ENCODE measurements around the gene BACH2. TPM values are rescaled to one million over a fixed set of nuclear protein-coding genes. Genes with fewer than 3 reads are reported as not detected.
"Not testable (repeated sequence)": the region's sequence is repeated elsewhere in the genome, so short reads cannot be mapped to it uniquely, and the experiment has no call there.

Gene BACH2
- total RNA-seq, 1 donor = 0.27 TPM

GRCh38 chr6:90136176-90136575 is 160.5 kb downstream of the BACH2 start:
- TF ChIP-seq CTCF (IDR thresholded peaks at IDR 0.05; ENCODE audit: insufficient read depth, low read length) = no peak
- no peak overlapping the region for H3K4me3 ChIP-seq (ENCODE audit: low read depth, low read length)

GRCh38 chr6:90135667-90136066 is 161.0 kb downstream of the BACH2 start:
- peak; percentile 38 for DNase-seq (ENCODE audit: low read depth)
- no peak overlapping the region for H3K4me3 ChIP-seq (ENCODE audit: low read depth, low read length)
- TF ChIP-seq CTCF (IDR thresholded peaks at IDR 0.05; ENCODE audit: insufficient read depth, low read length) = no peak

More at GRCh38 chr6:90136176-90136575, 160.5 kb downstream of the BACH2 start:
- no peak for DNase-seq (ENCODE audit: low read depth)

- DNase-seq (ENCODE audit: low read depth) = not testable (repeated sequence)
These were observed 163.0 kb downstream of the BACH2 start for GRCh38 chr6:90133664-90134063.

GRCh38 chr6:90131614-90132423 is 164.8 kb downstream of the BACH2 start:
- no peak overlapping the region for H3K4me3 ChIP-seq (ENCODE audit: low read depth, low read length)
- no peak for TF ChIP-seq CTCF (IDR thresholded peaks at IDR 0.05; ENCODE audit: insufficient read depth, low read length)
- peak; percentile 83 for DNase-seq (ENCODE audit: low read depth)

More at GRCh38 chr6:90133664-90134063, 163.0 kb downstream of the BACH2 start:
- not testable (repeated sequence) for H3K4me3 ChIP-seq (ENCODE audit: low read depth, low read length)

- H3K4me3 ChIP-seq (ENCODE audit: low read depth, low read length) = no peak overlapping the region
- no peak for DNase-seq (ENCODE audit: low read depth)
- TF ChIP-seq CTCF (IDR thresholded peaks at IDR 0.05; ENCODE audit: insufficient read depth, low read length) = no peak
These were observed 165.5 kb downstream of the BACH2 start for GRCh38 chr6:90131125-90131524.

GRCh38 chr6:90128687-90129086 is 168.0 kb downstream of the BACH2 start:
- DNase-seq (ENCODE audit: low read depth) = not testable (repeated sequence)

GRCh38 chr6:90127595-90127994 is 169.0 kb downstream of the BACH2 start:
- no peak for DNase-seq (ENCODE audit: low read depth)
- H3K4me3 ChIP-seq (ENCODE audit: low read depth, low read length) = no peak overlapping the region
- TF ChIP-seq CTCF (IDR thresholded peaks at IDR 0.05; ENCODE audit: insufficient read depth, low read length) = no peak

More at GRCh38 chr6:90128687-90129086, 168.0 kb downstream of the BACH2 start:
- H3K4me3 ChIP-seq (ENCODE audit: low read depth, low read length) = not testable (repeated sequence)

GRCh38 chr6:90126839-90127238 is 169.8 kb downstream of the BACH2 start:
- DNase-seq (ENCODE audit: low read depth) = no peak
- no peak overlapping the region for H3K4me3 ChIP-seq (ENCODE audit: low read depth, low read length)
- no peak for TF ChIP-seq CTCF (IDR thresholded peaks at IDR 0.05; ENCODE audit: insufficient read depth, low read length)
